ENCODE data around the gene FGD3. TPM values are rescaled to one million over a fixed set of nuclear protein-coding genes. Genes with fewer than 3 reads are reported as not detected.
"Not testable (repeated sequence)": the region's sequence is repeated elsewhere in the genome, so short reads cannot be mapped to it uniquely, and the experiment has no call there.

FGD3 gene
- 10 to 100 TPM in 1 of 5 donors, 1 to 10 TPM in 4; 7.1 to 10.3 (median 7.9) TPM for polyA plus RNA-seq (ENCODE audit: insufficient read depth in 1 of 5, insufficient read length in 5 of 5, low replicate concordance in 1 of 5)
- long read RNA-seq, donor 1, partial matches to known transcripts = 13 of 17 reads
- long read RNA-seq, donor 1, other reads (novel, unspliced or antisense) = 0 of 17 reads
- long read RNA-seq, donor 2, partial matches to known transcripts = 0 of 1 reads
- long read RNA-seq, donor 2, other reads (novel, unspliced or antisense) = 0 of 1 reads
- long read RNA-seq, donor 3, partial matches to known transcripts = 0 of 3 reads
- long read RNA-seq, donor 3, other reads (novel, unspliced or antisense) = 0 of 3 reads
- long read RNA-seq, donor 4, partial matches to known transcripts = 0 of 1 reads
- long read RNA-seq, donor 4, other reads (novel, unspliced or antisense) = 0 of 1 reads
- long read RNA-seq, donor 5 = 0 reads
- long read RNA-seq, donor 6 = 0 reads
- long read RNA-seq, donor 7, partial matches to known transcripts = 0 of 1 reads
- long read RNA-seq, donor 7, other reads (novel, unspliced or antisense) = 0 of 1 reads
- long read RNA-seq, donor 8 = 0 reads

GRCh38 chr9:92947268-92948037 lies at the start of gene FGD3:
FGD3 (plus strand) TSS chr9:92947523; CDS start chr9:92976257, 28,734 bp downstream.
- peak in 1 of 2 donors; percentile 32 for DNase-seq

- not testable (repeated sequence) for DNase-seq
These were observed 42.2 kb upstream of the FGD3 start for GRCh38 chr9:92905137-92905536.

- peak; percentile 7 to 15 for DNase-seq
These were observed 35.5 kb upstream of the FGD3 start for GRCh38 chr9:92911511-92912475.

GRCh38 chr9:92917176-92917800 lies 30.0 kb upstream of the FGD3 start:
- no peak for DNase-seq

GRCh38 chr9:92920437-92920836 lies 26.9 kb upstream of the FGD3 start:
- no peak for DNase-seq

- DNase-seq = no peak
These were observed 15.7 kb upstream of the FGD3 start for GRCh38 chr9:92931606-92932005.

- DNase-seq = no peak
These were observed 13.0 kb upstream of the FGD3 start for GRCh38 chr9:92934321-92934720.

- DNase-seq = no peak
These were observed 9.3 kb upstream of the FGD3 start for GRCh38 chr9:92938025-92938424.

- no peak for DNase-seq
These were observed 5.5 kb upstream of the FGD3 start for GRCh38 chr9:92941861-92942260.

- DNase-seq = no peak
These were observed 4.4 kb upstream of the FGD3 start for GRCh38 chr9:92942688-92943616.

- DNase-seq = no peak
These were observed 2.4 kb upstream of the FGD3 start for GRCh38 chr9:92944921-92945320.

GRCh38 chr9:92945796-92946195 lies 1.5 kb upstream of the FGD3 start:
- DNase-seq = no peak

- DNase-seq = no peak
These were observed 763 bp downstream of the FGD3 start for GRCh38 chr9:92948038-92948534.

- no peak for DNase-seq
These were observed 1.3 kb downstream of the FGD3 start for GRCh38 chr9:92948632-92949031.

- DNase-seq = no peak
These were observed 2.1 kb downstream of the FGD3 start for GRCh38 chr9:92949266-92949982.

- DNase-seq = no peak
These were observed 3.1 kb downstream of the FGD3 start for GRCh38 chr9:92950359-92950955.

GRCh38 chr9:92952906-92953610 lies 5.7 kb downstream of the FGD3 start:
- no peak for DNase-seq

All from right lung (tissue), 10 donors.